ENCODE data around the gene NDST3. TPM values are rescaled to one million over a fixed set of nuclear protein-coding genes. Genes with fewer than 3 reads are reported as not detected.

Gene NDST3
- polyA plus RNA-seq, 2 donors = 0.02 TPM

GRCh38 chr4:118112117-118113046 is 78.1 kb downstream of the NDST3 start:
- H3K36me3 ChIP-seq (ENCODE audit: control insufficient read depth in 2 of 2, insufficient read depth in 2 of 2, low read length in 1 of 2) = no peaks in the 10 kb centered on the region
- no peak overlapping the region for H3K27ac ChIP-seq (ENCODE audit: low read depth in 2 of 2, low read length in 1 of 2)
- H3K9me3 ChIP-seq (ENCODE audit: control insufficient read depth in 2 of 2, insufficient read depth in 1 of 2, low read depth in 1 of 2, low read length in 1 of 2) = no peaks in the 10 kb centered on the region
- H3K4me1 ChIP-seq (ENCODE audit: control insufficient read depth in 2 of 2, insufficient read depth in 2 of 2, low read length in 1 of 2) = no peaks in the 10 kb centered on the region
- 63 to 73% methylated on average over 2 of the region's 2 CpGs for WGBS, 2 donors
- no peak overlapping the region for H3K4me3 ChIP-seq (ENCODE audit: low read depth in 1 of 2, low read length in 2 of 2)
- no peaks in the 10 kb centered on the region for H3K27me3 ChIP-seq (ENCODE audit: control insufficient read depth in 1 of 2, insufficient read depth in 2 of 2, low read length in 2 of 2)

DNA sequence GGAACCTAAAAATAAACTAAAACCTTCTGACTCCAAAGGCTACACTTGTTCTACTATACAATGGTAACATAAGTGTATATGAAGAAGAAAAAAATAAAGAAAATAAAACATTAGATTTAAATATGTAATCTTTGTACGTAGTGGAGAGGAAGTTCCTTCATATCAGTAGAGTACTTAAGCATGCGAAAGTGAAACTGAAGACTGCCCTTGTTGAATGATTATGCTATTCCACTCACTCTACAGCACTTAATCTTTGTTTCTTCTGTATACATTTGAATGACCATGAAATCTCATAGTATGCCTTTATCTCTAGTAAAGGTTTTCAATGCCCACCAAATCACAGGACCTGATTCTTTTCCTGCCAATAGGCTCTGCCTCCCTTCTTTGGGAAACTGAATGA is 78.9 kb downstream of the NDST3 start:
- no peaks in the 10 kb centered on the region for H3K27me3 ChIP-seq (ENCODE audit: control insufficient read depth in 1 of 2, insufficient read depth in 2 of 2, low read length in 2 of 2)
- WGBS, 2 donors = 30 to 32% methylated on average over 2 of the region's 2 CpGs

GRCh38 chr4:118114720-118115119 is 80.4 kb downstream of the NDST3 start:
- WGBS, 2 donors = 93 to 95% methylated on average over 3 of the region's 3 CpGs
- Histone ChIP-seq H3K4me1 (ENCODE audit: control insufficient read depth in 2 of 2, insufficient read depth in 2 of 2, low read length in 1 of 2) (no peaks in the 10 kb centered on the region), H3K27me3 (ENCODE audit: control insufficient read depth in 1 of 2, insufficient read depth in 2 of 2, low read length in 2 of 2) (no peaks in the 10 kb centered on the region), H3K27ac (ENCODE audit: low read depth in 2 of 2, low read length in 1 of 2) (no peak overlapping the region), H3K9me3 (ENCODE audit: control insufficient read depth in 2 of 2, insufficient read depth in 1 of 2, low read depth in 1 of 2, low read length in 1 of 2) (no peaks in the 10 kb centered on the region), H3K4me3 (ENCODE audit: low read depth in 1 of 2, low read length in 2 of 2) (no peak overlapping the region), H3K36me3 (ENCODE audit: control insufficient read depth in 2 of 2, insufficient read depth in 2 of 2, low read length in 1 of 2) (no peaks in the 10 kb centered on the region)

More for the DNA sequence above, 78.9 kb downstream of the NDST3 start:
- H3K9me3 ChIP-seq (ENCODE audit: control insufficient read depth in 2 of 2, insufficient read depth in 1 of 2, low read depth in 1 of 2, low read length in 1 of 2) = no peaks in the 10 kb centered on the region
- no peaks in the 10 kb centered on the region for H3K4me1 ChIP-seq (ENCODE audit: control insufficient read depth in 2 of 2, insufficient read depth in 2 of 2, low read length in 1 of 2)
- H3K36me3 ChIP-seq (ENCODE audit: control insufficient read depth in 2 of 2, insufficient read depth in 2 of 2, low read length in 1 of 2) = no peaks in the 10 kb centered on the region
- H3K4me3 ChIP-seq (ENCODE audit: low read depth in 1 of 2, low read length in 2 of 2) = no peak overlapping the region
- no peak overlapping the region for H3K27ac ChIP-seq (ENCODE audit: low read depth in 2 of 2, low read length in 1 of 2)

- Histone ChIP-seq H3K27ac (ENCODE audit: low read depth in 2 of 2, low read length in 1 of 2) (no peak overlapping the region), H3K36me3 (ENCODE audit: control insufficient read depth in 2 of 2, insufficient read depth in 2 of 2, low read length in 1 of 2) (no peaks in the 10 kb centered on the region)
- WGBS, 2 donors = 45 to 54% methylated on average over 5 of the region's 5 CpGs
Measured at GRCh38 chr4:118120120-118120760, 86.0 kb downstream of the NDST3 start.

DNA sequence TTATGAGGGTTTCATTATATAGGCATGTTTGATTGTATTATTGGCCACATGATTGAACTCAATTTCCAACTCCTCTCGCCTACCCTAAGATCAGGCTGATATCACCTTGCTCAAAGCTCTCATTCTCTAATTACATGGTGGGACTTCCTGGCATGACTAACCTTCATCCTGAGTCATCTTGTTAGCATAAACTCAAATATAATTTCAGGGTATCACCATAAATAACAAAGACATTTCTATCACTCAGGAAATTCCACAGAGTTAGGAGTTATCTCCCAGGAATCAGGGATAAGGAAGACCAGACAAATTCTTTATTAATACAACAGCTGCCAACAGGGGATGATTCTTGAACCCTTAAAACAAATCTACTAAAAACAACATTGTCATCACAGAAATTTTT is 90.7 kb downstream of the NDST3 start:
- 74 to 85% methylated on average over 1 of the region's 1 CpG for WGBS, 2 donors
- no peak overlapping the region for H3K27ac ChIP-seq (ENCODE audit: low read depth in 2 of 2, low read length in 1 of 2)
- H3K36me3 ChIP-seq (ENCODE audit: control insufficient read depth in 2 of 2, insufficient read depth in 2 of 2, low read length in 1 of 2) = no peaks in the 10 kb centered on the region
- H3K27me3 ChIP-seq (ENCODE audit: control insufficient read depth in 1 of 2, insufficient read depth in 2 of 2, low read length in 2 of 2) = no peaks in the 10 kb centered on the region
- no peaks in the 10 kb centered on the region for H3K9me3 ChIP-seq (ENCODE audit: control insufficient read depth in 2 of 2, insufficient read depth in 1 of 2, low read depth in 1 of 2, low read length in 1 of 2)
- H3K4me1 ChIP-seq (ENCODE audit: control insufficient read depth in 2 of 2, insufficient read depth in 2 of 2, low read length in 1 of 2) = no peaks in the 10 kb centered on the region
- no peak overlapping the region for H3K4me3 ChIP-seq (ENCODE audit: low read depth in 1 of 2, low read length in 2 of 2)

More at GRCh38 chr4:118120120-118120760, 86.0 kb downstream of the NDST3 start:
- no peaks in the 10 kb centered on the region for H3K9me3 ChIP-seq (ENCODE audit: control insufficient read depth in 2 of 2, insufficient read depth in 1 of 2, low read depth in 1 of 2, low read length in 1 of 2)
- no peak overlapping the region for H3K4me3 ChIP-seq (ENCODE audit: low read depth in 1 of 2, low read length in 2 of 2)
- H3K4me1 ChIP-seq (ENCODE audit: control insufficient read depth in 2 of 2, insufficient read depth in 2 of 2, low read length in 1 of 2) = no peaks in the 10 kb centered on the region
- no peaks in the 10 kb centered on the region for H3K27me3 ChIP-seq (ENCODE audit: control insufficient read depth in 1 of 2, insufficient read depth in 2 of 2, low read length in 2 of 2)

- no peaks in the 10 kb centered on the region for H3K36me3 ChIP-seq (ENCODE audit: control insufficient read depth in 2 of 2, insufficient read depth in 2 of 2, low read length in 1 of 2)
- no peaks in the 10 kb centered on the region for H3K4me1 ChIP-seq (ENCODE audit: control insufficient read depth in 2 of 2, insufficient read depth in 2 of 2, low read length in 1 of 2)
- H3K9me3 ChIP-seq (ENCODE audit: control insufficient read depth in 2 of 2, insufficient read depth in 1 of 2, low read depth in 1 of 2, low read length in 1 of 2) = no peaks in the 10 kb centered on the region
- no peak overlapping the region for H3K27ac ChIP-seq (ENCODE audit: low read depth in 2 of 2, low read length in 1 of 2)
- no peaks in the 10 kb centered on the region for H3K27me3 ChIP-seq (ENCODE audit: control insufficient read depth in 1 of 2, insufficient read depth in 2 of 2, low read length in 2 of 2)
- H3K4me3 ChIP-seq (ENCODE audit: low read depth in 1 of 2, low read length in 2 of 2) = no peak overlapping the region
- 79 to 86% methylated on average over 1 of the region's 1 CpG for WGBS, 2 donors
Measured at GRCh38 chr4:118139241-118139640, 105.0 kb downstream of the NDST3 start.

DNA sequence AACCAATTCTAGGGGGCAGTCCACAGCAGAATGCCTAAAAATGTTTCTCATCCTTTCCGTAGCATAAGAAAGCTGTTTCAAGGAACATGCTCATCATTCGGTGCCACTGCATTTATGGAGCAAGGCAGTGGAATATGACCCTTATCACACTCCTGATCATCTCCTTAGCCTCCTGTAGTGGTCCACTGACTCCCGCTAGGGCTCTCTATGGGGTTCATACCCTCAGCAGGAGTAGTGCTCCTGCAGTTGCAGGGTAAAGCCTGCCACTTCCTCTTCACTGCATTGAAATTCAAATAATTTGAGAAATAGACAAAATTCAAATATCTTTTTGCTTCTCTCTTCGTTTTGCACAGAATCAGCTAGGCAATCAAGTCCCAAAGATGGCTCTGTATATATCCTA is 107.0 kb downstream of the NDST3 start:
- no peaks in the 10 kb centered on the region for H3K4me1 ChIP-seq (ENCODE audit: control insufficient read depth in 2 of 2, insufficient read depth in 2 of 2, low read length in 1 of 2)
- 70 to 83% methylated on average over 4 of the region's 4 CpGs for WGBS, 2 donors
- no peaks in the 10 kb centered on the region for H3K27me3 ChIP-seq (ENCODE audit: control insufficient read depth in 1 of 2, insufficient read depth in 2 of 2, low read length in 2 of 2)
- no peaks in the 10 kb centered on the region for H3K36me3 ChIP-seq (ENCODE audit: control insufficient read depth in 2 of 2, insufficient read depth in 2 of 2, low read length in 1 of 2)
- no peak overlapping the region for H3K27ac ChIP-seq (ENCODE audit: low read depth in 2 of 2, low read length in 1 of 2)
- H3K9me3 ChIP-seq (ENCODE audit: control insufficient read depth in 2 of 2, insufficient read depth in 1 of 2, low read depth in 1 of 2, low read length in 1 of 2) = no peaks in the 10 kb centered on the region
- H3K4me3 ChIP-seq (ENCODE audit: low read depth in 1 of 2, low read length in 2 of 2) = no peak overlapping the region

DNA sequence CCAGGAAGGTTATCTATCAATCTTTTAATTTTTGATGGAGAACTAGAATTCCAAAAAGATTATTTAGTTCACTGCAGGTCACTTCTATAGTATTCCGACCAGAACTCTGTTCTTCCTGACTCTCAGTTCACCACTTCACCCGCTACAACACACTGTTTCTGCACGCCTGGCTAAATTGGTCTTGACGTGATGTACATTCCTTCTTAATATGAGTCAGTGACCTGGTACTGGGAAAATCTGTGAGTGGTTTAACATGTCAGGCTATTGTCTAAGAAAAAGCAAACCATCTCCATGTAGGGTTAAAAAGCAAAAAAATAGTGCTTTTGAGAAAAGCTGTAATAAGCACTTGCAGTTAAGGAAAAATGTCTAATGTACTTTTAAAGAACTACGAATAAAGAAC is 120.4 kb downstream of the NDST3 start:
- Histone ChIP-seq H3K9me3 (ENCODE audit: control insufficient read depth in 2 of 2, insufficient read depth in 1 of 2, low read depth in 1 of 2, low read length in 1 of 2) (no peaks in the 10 kb centered on the region), H3K27ac (ENCODE audit: low read depth in 2 of 2, low read length in 1 of 2) (no peak overlapping the region), H3K4me1 (ENCODE audit: control insufficient read depth in 2 of 2, insufficient read depth in 2 of 2, low read length in 1 of 2) (no peaks in the 10 kb centered on the region), H3K36me3 (ENCODE audit: control insufficient read depth in 2 of 2, insufficient read depth in 2 of 2, low read length in 1 of 2) (no peaks in the 10 kb centered on the region), H3K4me3 (ENCODE audit: low read depth in 1 of 2, low read length in 2 of 2) (no peak overlapping the region), H3K27me3 (ENCODE audit: control insufficient read depth in 1 of 2, insufficient read depth in 2 of 2, low read length in 2 of 2) (no peaks in the 10 kb centered on the region)
- 84 to 86% methylated on average over 5 of the region's 5 CpGs for WGBS, 2 donors

- no peak overlapping the region for H3K4me3 ChIP-seq (ENCODE audit: low read depth in 1 of 2, low read length in 2 of 2)
- no peaks in the 10 kb centered on the region for H3K4me1 ChIP-seq (ENCODE audit: control insufficient read depth in 2 of 2, insufficient read depth in 2 of 2, low read length in 1 of 2)
- H3K27ac ChIP-seq (ENCODE audit: low read depth in 2 of 2, low read length in 1 of 2) = no peak overlapping the region
- no peaks in the 10 kb centered on the region for H3K27me3 ChIP-seq (ENCODE audit: control insufficient read depth in 1 of 2, insufficient read depth in 2 of 2, low read length in 2 of 2)
- H3K36me3 ChIP-seq (ENCODE audit: control insufficient read depth in 2 of 2, insufficient read depth in 2 of 2, low read length in 1 of 2) = no peaks in the 10 kb centered on the region
- no peaks in the 10 kb centered on the region for H3K9me3 ChIP-seq (ENCODE audit: control insufficient read depth in 2 of 2, insufficient read depth in 1 of 2, low read depth in 1 of 2, low read length in 1 of 2)
Measured at GRCh38 chr4:118155516-118155915, 121.2 kb downstream of the NDST3 start.

All from esophagus (tissue), 2 donors.